ENCODE results near the gene THAP3.

- no peak for TF ChIP-seq EZH2 (IDR thresholded peaks at IDR 0.05; ENCODE audit: borderline replicate concordance, insufficient read depth, low read length, poor library complexity, severe bottlenecking)
- TF ChIP-seq REST (IDR thresholded peaks at IDR 0.05; ENCODE audit: borderline replicate concordance) = no peak
- no peak for TF ChIP-seq CTCF (IDR thresholded peaks at IDR 0.05; ENCODE audit: poor library complexity, severe bottlenecking)
Measured at GRCh38 chr1:6591222-6591621, 33.4 kb upstream of the THAP3 start.
